HepG2 (cell line): ENCODE results near the gene ASIC2.

Experiments
- FOXC1 ChIP-seq: sonication (generic); formaldehyde crosslinking; IDR thresholded peaks from 2 replicates; pipeline ENCODE4 v1.8.0; 2022; ENCODE audit warnings: mild to moderate bottlenecking, missing genetic modification reagents, borderline replicate concordance
- KLF6 ChIP-seq: IDR thresholded peaks from 2 replicates; pipeline ENCODE4 v1.8.0; 2016; ENCODE audit warnings: missing biosample characterization, missing genetic modification reagents
- ZNF17 ChIP-seq: sonication (generic); formaldehyde crosslinking; IDR thresholded peaks from 2 replicates; pipeline ENCODE4 v1.5.0; 2020; ENCODE audit warnings: mild to moderate bottlenecking, missing genetic modification reagents
- ZNF615 ChIP-seq: sonication (generic); formaldehyde crosslinking; IDR thresholded peaks from 2 replicates; pipeline ENCODE4 v1.5.0; 2020; ENCODE audit warnings: mild to moderate bottlenecking, missing genetic modification reagents, borderline replicate concordance
- ZSCAN31 ChIP-seq: sonication (generic); formaldehyde crosslinking; IDR thresholded peaks from 2 replicates; pipeline ENCODE4 v1.5.0; 2020; ENCODE audit warnings: low read depth, mild to moderate bottlenecking, missing genetic modification reagents
- TF ChIP-seq, protein P1 (sequence below): sonication (generic); formaldehyde crosslinking; IDR thresholded peaks from 2 replicates; pipeline ENCODE4 v1.5.0; 2020; ENCODE audit warnings: mild to moderate bottlenecking, missing genetic modification reagents, moderate library complexity
- TF ChIP-seq, protein P2 (sequence below): sonication (generic); formaldehyde crosslinking; IDR thresholded peaks from 2 replicates; pipeline ENCODE4 v1.4.0; 2020; ENCODE audit warnings: missing genetic modification reagents, borderline replicate concordance
- TF ChIP-seq, protein P3 (sequence below): sonication (generic); formaldehyde crosslinking; IDR thresholded peaks from 2 replicates; pipeline ENCODE4 v1.4.0; 2020; ENCODE audit warnings: missing genetic modification reagents

DNA sequence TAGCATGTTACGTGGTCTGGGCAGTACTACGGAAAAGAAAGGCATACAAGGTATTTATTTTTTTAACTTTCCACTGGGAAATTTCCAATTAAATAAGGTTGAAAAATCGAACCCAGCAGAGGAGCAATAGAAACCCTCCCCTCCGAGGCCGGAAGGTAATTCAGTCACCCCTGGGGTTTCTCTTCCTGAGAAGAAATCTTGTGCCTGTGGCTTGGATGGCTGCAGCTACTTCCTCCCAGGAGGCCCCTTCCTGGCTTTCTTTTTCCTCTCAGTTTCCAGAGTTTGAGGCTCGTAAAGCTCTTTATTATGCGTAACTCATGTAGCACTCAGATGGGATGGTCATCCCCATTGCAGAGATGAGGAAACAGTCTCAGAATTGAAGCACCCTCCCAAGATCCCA, 140.3 kb downstream of the ASIC2 start:
- TF ChIP-seq KLF6 (CRISPR knock-in tag), result no peak
- no peak for TF ChIP-seq ZNF17 (CRISPR knock-in tag)
- TF ChIP-seq, protein P1, sequence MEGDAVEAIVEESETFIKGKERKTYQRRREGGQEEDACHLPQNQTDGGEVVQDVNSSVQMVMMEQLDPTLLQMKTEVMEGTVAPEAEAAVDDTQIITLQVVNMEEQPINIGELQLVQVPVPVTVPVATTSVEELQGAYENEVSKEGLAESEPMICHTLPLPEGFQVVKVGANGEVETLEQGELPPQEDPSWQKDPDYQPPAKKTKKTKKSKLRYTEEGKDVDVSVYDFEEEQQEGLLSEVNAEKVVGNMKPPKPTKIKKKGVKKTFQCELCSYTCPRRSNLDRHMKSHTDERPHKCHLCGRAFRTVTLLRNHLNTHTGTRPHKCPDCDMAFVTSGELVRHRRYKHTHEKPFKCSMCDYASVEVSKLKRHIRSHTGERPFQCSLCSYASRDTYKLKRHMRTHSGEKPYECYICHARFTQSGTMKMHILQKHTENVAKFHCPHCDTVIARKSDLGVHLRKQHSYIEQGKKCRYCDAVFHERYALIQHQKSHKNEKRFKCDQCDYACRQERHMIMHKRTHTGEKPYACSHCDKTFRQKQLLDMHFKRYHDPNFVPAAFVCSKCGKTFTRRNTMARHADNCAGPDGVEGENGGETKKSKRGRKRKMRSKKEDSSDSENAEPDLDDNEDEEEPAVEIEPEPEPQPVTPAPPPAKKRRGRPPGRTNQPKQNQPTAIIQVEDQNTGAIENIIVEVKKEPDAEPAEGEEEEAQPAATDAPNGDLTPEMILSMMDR (CRISPR knock-in tag), result no peak
- no peak for TF ChIP-seq ZSCAN31 (CRISPR knock-in tag)
- TF ChIP-seq, protein P2, sequence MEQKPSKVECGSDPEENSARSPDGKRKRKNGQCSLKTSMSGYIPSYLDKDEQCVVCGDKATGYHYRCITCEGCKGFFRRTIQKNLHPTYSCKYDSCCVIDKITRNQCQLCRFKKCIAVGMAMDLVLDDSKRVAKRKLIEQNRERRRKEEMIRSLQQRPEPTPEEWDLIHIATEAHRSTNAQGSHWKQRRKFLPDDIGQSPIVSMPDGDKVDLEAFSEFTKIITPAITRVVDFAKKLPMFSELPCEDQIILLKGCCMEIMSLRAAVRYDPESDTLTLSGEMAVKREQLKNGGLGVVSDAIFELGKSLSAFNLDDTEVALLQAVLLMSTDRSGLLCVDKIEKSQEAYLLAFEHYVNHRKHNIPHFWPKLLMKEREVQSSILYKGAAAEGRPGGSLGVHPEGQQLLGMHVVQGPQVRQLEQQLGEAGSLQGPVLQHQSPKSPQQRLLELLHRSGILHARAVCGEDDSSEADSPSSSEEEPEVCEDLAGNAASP, result no peak
- TF ChIP-seq, protein P3, sequence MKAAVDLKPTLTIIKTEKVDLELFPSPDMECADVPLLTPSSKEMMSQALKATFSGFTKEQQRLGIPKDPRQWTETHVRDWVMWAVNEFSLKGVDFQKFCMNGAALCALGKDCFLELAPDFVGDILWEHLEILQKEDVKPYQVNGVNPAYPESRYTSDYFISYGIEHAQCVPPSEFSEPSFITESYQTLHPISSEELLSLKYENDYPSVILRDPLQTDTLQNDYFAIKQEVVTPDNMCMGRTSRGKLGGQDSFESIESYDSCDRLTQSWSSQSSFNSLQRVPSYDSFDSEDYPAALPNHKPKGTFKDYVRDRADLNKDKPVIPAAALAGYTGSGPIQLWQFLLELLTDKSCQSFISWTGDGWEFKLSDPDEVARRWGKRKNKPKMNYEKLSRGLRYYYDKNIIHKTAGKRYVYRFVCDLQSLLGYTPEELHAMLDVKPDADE, result no peak
- TF ChIP-seq ZNF615 (CRISPR knock-in tag), result no peak
- no peak for TF ChIP-seq FOXC1 (CRISPR knock-in tag)
